GM12874 (cell line): Measurements from ENCODE around the gene RINL.

Experiments
- CTCF ChIP-seq: IDR thresholded peaks from 2 replicates; pipeline ENCODE4 v1.5.1; 2011; ENCODE audit warnings: low read depth, mild to moderate bottlenecking, control low read depth, low read length, moderate library complexity; ENCODE audit not compliant: insufficient read depth

RINL gene

DNA sequence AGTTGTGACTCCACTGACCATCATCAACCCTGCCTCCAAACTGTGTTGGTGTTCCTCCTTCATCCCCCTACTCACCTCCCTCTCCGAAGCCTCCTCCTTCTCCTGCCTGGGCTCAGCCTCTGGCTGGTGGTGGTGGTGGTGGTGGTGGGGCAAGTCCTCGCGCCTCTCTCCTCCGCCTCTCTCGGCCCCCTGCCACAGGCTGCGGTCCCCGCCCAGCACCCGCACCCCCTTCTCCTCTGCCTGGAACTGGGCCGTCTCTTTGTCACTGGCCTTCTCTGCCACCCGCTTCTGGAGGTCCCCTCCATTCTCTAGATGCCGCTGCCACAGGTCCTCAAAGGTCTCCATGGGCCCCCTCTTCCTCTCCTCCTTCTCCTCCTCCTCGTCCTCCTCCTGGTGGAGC lies 32.4 kb upstream of the RINL start:
- no peak for TF ChIP-seq CTCF

DNA sequence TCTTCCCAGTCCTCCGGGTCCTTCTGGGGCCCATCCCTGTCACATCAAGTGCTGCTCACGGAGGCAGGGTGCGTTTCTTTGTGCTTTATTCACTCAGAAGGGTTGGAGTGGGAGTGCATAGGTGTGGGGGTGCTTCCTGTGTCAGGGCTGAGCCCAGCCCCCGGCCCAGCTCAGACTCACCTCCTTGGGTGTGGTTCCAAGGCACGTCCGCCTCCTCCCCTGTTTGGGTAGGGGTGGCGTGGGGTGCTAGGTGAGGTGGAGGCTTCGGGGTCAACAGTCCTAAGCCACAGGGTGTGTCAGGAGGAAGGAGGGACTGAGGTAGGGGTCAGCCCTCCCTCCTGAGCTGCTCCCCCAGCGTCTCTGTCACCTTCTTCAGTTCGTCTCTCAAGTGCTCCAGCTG lies 30.8 kb upstream of the RINL start:
- TF ChIP-seq CTCF: no peak

DNA sequence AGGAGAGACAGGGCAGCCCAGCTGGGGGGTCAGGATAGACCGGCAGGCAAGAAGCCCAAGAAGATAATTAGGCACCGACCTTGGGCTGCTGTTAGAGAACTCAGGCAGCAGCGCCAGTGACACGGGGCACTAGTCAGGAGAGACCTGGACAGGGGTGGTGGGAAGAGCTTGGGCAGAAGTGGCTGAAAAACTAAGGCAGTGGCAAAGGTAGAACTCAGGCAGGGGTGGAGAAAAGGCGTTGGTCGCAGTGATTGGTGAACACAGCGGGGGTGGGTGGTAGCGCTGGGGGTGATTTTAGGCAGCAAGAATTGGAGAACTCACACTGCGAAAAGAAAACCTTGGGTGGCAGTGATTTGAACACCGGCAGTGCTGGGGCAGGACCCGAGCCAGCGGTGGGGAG lies 29.6 kb upstream of the RINL start:
- TF ChIP-seq CTCF: no peak

- no peak for TF ChIP-seq CTCF
Observed at GRCh38 chr19:38907227-38907626, 29.2 kb upstream of the RINL start.

- no peak for TF ChIP-seq CTCF
Observed at GRCh38 chr19:38905620-38906019, 27.5 kb upstream of the RINL start.

DNA sequence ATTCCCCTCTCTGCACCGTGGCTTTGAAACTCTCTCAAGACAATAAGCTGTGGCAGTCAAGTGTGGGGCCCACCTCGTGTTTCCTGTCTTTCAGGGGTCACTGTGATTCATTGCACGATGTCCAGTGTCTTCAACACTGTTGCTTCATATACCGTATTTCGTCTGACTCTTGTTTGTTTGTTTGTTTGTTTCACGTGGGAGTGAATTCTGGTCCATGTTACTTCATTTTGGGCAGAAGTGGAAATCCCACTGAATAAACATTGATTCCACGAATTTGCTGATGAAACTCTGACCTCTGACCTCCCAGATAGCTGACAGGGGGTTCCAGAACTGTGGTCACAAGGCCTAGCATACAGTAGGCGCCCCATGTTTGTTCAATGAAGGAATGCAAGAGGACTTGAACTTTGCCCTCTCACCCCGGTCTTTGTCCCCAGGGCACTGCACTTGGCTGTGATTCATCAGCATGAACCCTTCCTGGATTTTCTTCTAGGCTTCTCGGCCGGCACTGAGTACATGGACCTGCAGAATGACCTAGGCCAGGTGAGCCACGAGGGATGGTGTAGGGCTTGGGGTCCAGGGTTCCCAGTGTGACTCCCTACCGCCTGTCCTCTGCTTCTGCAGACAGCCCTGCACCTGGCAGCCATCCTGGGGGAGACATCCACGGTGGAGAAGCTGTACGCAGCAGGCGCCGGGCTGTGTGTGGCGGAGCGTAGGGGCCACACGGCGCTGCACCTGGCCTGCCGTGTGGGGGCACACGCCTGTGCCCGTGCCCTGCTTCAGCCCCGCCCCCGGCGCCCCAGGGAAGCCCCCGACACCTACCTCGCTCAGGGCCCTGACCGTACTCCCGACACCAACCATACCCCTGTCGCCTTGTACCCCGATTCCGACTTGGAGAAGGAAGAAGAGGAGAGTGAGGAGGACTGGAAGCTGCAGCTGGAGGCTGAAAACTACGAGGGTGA lies 26.8 kb upstream of the RINL start:
- TF ChIP-seq CTCF: no peak

- no peak for TF ChIP-seq CTCF
Observed at GRCh38 chr19:38901683-38902082, 23.6 kb upstream of the RINL start.
